Measurements from ENCODE around the gene GIGYF2. TPM values are rescaled to one million over a fixed set of nuclear protein-coding genes. Genes with fewer than 3 reads are reported as not detected.

Gene GIGYF2
- total and polyA plus RNA-seq, 2 of the 13 experiments (the other 11 are each of a cell fraction or from before 2014, with no cell fraction given) = 44.9 to 73.5 TPM

DNA sequence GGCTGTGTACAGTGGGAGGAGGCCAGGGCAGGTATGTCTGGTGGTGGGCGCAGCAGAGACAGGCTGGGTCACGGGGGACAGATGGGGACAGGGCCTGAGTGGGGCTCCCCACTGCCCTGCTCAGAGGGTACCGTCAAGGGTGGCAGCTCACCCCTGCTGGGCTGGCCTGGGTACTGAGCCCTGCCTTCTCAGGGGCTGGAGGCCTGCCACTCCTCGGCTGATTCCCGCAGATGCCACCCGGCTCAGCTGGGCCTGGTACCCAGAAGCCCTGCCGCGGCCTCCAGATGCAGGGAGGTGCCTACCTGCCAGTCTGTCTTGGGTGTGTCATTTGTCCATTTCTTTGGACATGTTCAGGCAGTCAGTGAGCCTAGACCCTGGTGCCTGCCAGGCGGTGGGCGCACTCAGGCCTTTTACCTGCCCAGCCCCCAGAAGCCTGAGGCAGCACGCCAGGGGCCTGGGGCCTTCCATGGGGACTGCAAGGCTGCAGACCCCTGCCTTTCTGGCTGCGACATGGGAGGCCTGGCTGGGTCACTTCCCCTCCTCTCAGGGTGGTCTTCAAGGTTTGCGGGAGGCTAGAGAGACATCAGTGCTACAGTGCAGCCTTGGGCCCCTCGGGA is 176.3 kb downstream of the GIGYF2 start (continued):
- TF ChIP-seq, protein P1, sequence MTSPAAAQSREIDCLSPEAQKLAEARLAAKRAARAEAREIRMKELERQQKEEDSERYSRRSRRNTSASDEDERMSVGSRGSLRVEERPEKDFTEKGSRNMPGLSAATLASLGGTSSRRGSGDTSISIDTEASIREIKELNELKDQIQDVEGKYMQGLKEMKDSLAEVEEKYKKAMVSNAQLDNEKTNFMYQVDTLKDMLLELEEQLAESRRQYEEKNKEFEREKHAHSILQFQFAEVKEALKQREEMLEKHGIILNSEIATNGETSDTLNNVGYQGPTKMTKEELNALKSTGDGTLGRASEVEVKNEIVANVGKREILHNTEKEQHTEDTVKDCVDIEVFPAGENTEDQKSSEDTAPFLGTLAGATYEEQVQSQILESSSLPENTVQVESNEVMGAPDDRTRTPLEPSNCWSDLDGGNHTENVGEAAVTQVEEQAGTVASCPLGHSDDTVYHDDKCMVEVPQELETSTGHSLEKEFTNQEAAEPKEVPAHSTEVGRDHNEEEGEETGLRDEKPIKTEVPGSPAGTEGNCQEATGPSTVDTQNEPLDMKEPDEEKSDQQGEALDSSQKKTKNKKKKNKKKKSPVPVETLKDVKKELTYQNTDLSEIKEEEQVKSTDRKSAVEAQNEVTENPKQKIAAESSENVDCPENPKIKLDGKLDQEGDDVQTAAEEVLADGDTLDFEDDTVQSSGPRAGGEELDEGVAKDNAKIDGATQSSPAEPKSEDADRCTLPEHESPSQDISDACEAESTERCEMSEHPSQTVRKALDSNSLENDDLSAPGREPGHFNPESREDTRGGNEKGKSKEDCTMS (CRISPR knock-in tag; conservative IDR thresholded peaks at IDR 0.05) = no peak
- TF ChIP-seq, protein P2, sequence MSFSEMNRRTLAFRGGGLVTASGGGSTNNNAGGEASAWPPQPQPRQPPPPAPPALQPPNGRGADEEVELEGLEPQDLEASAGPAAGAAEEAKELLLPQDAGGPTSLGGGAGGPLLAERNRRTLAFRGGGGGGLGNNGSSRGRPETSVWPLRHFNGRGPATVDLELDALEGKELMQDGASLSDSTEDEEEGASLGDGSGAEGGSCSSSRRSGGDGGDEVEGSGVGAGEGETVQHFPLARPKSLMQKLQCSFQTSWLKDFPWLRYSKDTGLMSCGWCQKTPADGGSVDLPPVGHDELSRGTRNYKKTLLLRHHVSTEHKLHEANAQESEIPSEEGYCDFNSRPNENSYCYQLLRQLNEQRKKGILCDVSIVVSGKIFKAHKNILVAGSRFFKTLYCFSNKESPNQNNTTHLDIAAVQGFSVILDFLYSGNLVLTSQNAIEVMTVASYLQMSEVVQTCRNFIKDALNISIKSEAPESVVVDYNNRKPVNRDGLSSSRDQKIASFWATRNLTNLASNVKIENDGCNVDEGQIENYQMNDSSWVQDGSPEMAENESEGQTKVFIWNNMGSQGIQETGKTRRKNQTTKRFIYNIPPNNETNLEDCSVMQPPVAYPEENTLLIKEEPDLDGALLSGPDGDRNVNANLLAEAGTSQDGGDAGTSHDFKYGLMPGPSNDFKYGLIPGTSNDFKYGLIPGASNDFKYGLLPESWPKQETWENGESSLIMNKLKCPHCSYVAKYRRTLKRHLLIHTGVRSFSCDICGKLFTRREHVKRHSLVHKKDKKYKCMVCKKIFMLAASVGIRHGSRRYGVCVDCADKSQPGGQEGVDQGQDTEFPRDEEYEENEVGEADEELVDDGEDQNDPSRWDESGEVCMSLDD (CRISPR knock-in tag; IDR thresholded peaks at IDR 0.05; ENCODE audit: borderline replicate concordance) = peak; percentile 23; the same call in 1 of the 2 replicates
- TF ChIP-seq RBM22 (optimal IDR thresholded peaks at IDR 0.05; ENCODE audit: low read length) (peak; percentile 60), ZNF446 (CRISPR knock-in tag; IDR thresholded peaks at IDR 0.05) (peak; percentile 50; the same call in 1 of the 2 replicates), AGO2 (optimal IDR thresholded peaks at IDR 0.05; ENCODE audit: low read depth, low read length) (peak; percentile 99), REL (CRISPR knock-in tag; conservative IDR thresholded peaks at IDR 0.05) (no peak), ZNF136 (CRISPR knock-in tag; IDR thresholded peaks at IDR 0.05; ENCODE audit: low read depth) (no peak), RBFOX2 (IDR thresholded peaks at IDR 0.05; ENCODE audit: low read depth, low read length) (peak; percentile 89), HNRNPLL (IDR thresholded peaks at IDR 0.05; ENCODE audit: low read depth, low read length, poor library complexity, severe bottlenecking) (peak; percentile 11), ZNF382 (CRISPR knock-in tag; IDR thresholded peaks at IDR 0.05; ENCODE audit: borderline replicate concordance) (no peak)
- TF ChIP-seq, protein P3, sequence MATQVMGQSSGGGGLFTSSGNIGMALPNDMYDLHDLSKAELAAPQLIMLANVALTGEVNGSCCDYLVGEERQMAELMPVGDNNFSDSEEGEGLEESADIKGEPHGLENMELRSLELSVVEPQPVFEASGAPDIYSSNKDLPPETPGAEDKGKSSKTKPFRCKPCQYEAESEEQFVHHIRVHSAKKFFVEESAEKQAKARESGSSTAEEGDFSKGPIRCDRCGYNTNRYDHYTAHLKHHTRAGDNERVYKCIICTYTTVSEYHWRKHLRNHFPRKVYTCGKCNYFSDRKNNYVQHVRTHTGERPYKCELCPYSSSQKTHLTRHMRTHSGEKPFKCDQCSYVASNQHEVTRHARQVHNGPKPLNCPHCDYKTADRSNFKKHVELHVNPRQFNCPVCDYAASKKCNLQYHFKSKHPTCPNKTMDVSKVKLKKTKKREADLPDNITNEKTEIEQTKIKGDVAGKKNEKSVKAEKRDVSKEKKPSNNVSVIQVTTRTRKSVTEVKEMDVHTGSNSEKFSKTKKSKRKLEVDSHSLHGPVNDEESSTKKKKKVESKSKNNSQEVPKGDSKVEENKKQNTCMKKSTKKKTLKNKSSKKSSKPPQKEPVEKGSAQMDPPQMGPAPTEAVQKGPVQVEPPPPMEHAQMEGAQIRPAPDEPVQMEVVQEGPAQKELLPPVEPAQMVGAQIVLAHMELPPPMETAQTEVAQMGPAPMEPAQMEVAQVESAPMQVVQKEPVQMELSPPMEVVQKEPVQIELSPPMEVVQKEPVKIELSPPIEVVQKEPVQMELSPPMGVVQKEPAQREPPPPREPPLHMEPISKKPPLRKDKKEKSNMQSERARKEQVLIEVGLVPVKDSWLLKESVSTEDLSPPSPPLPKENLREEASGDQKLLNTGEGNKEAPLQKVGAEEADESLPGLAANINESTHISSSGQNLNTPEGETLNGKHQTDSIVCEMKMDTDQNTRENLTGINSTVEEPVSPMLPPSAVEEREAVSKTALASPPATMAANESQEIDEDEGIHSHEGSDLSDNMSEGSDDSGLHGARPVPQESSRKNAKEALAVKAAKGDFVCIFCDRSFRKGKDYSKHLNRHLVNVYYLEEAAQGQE (IDR thresholded peaks at IDR 0.05; ENCODE audit: borderline replicate concordance in 1 of 2, low read depth in 1 of 2, low read length in 2 of 2) = no peak
- TF ChIP-seq, protein P4, sequence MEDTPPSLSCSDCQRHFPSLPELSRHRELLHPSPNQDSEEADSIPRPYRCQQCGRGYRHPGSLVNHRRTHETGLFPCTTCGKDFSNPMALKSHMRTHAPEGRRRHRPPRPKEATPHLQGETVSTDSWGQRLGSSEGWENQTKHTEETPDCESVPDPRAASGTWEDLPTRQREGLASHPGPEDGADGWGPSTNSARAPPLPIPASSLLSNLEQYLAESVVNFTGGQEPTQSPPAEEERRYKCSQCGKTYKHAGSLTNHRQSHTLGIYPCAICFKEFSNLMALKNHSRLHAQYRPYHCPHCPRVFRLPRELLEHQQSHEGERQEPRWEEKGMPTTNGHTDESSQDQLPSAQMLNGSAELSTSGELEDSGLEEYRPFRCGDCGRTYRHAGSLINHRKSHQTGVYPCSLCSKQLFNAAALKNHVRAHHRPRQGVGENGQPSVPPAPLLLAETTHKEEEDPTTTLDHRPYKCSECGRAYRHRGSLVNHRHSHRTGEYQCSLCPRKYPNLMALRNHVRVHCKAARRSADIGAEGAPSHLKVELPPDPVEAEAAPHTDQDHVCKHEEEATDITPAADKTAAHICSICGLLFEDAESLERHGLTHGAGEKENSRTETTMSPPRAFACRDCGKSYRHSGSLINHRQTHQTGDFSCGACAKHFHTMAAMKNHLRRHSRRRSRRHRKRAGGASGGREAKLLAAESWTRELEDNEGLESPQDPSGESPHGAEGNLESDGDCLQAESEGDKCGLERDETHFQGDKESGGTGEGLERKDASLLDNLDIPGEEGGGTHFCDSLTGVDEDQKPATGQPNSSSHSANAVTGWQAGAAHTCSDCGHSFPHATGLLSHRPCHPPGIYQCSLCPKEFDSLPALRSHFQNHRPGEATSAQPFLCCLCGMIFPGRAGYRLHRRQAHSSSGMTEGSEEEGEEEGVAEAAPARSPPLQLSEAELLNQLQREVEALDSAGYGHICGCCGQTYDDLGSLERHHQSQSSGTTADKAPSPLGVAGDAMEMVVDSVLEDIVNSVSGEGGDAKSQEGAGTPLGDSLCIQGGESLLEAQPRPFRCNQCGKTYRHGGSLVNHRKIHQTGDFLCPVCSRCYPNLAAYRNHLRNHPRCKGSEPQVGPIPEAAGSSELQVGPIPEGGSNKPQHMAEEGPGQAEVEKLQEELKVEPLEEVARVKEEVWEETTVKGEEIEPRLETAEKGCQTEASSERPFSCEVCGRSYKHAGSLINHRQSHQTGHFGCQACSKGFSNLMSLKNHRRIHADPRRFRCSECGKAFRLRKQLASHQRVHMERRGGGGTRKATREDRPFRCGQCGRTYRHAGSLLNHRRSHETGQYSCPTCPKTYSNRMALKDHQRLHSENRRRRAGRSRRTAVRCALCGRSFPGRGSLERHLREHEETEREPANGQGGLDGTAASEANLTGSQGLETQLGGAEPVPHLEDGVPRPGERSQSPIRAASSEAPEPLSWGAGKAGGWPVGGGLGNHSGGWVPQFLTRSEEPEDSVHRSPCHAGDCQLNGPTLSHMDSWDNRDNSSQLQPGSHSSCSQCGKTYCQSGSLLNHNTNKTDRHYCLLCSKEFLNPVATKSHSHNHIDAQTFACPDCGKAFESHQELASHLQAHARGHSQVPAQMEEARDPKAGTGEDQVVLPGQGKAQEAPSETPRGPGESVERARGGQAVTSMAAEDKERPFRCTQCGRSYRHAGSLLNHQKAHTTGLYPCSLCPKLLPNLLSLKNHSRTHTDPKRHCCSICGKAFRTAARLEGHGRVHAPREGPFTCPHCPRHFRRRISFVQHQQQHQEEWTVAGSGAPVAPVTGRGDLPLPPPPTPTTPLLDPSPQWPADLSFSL (CRISPR knock-in tag; IDR thresholded peaks at IDR 0.05) = peak; percentile 24; the same call in 1 of the 2 replicates
